NCI-H524 treated with DMSO at 0.1 percent for 48 hours (cell line): ENCODE results near the gene FUT8.

Source experiments
- DNase-seq: peaks from one replicate; lab custom pipeline; 2025; lab: John Stamatoyannopoulos, UW

Gene FUT8

DNA sequence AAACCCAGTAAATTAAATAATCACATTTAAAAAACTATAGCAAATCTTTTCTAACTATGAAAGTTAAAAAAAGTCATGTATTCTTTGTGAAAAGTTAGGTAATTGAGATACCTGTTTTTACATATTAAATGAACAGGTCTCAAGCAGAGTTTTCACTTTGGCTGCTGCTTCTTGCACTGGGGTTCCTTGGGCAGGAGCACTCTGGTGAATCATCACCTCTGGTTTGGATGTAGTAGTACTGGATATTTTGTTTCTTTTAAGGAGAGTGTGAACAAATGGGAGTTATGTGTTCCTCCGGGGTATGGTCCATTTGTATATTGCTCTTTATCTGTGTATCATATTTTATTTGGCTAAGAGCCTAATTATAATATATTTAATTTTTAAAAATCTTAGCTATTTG lies 82.7 kb downstream of the FUT8 start:
- DNase-seq, result no peak

DNA sequence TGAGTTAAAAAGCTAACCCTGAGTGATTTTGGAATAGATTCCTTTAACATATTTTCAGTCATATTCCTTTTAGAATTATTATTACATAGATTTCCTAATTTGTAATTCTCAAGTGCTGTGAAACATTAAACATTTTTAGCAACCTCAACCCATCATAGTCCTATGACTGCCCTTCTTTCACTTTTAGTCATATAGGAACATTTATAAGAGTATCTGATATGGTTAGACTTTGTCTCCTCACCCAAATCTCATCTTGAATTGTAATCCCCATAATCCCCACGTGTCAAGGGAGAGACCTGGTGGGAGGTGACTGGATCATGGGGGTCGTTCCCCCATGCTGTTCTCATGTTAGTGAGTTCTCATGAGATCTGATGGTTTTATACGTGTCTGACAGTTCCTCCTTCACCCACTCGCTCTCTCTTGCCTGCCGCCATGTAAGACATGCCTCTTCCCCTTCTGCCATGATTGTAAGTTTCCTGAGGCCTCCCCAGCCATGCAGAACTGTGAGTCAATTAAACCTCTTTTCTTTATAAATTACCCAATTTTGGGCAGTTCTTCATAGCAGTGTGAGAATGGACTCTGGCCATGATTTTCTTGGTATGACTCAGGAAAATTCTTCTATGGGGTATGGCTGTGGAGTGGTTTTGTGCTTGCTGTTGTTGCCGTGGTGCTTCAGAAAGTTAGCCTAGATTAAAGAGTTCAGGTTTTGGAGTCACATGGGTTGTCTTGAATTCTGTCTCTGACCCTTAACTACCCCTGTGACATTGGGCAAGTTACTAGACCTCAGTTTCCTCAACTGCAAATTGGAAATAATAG lies 83.9 kb downstream of the FUT8 start:
- no peak for DNase-seq

DNA sequence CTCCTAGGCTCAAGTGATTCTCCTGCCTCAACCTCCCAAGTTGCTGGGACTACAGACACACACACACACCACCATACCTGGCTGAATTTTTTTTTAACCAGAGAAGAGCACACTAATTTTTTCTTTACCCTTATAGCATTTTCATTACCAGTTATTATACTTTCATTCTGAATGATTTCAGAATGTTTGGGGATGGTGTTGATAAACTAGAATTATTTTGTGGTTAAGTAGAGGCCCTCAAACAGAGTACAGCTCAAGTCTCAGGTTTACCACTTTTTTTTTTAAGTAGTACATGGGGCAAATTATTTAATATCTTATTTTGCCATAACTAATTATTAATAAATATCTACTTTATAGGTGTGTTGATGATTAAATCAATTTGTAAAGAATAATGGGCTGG lies 86.6 kb downstream of the FUT8 start:
- DNase-seq, result no peak

DNA sequence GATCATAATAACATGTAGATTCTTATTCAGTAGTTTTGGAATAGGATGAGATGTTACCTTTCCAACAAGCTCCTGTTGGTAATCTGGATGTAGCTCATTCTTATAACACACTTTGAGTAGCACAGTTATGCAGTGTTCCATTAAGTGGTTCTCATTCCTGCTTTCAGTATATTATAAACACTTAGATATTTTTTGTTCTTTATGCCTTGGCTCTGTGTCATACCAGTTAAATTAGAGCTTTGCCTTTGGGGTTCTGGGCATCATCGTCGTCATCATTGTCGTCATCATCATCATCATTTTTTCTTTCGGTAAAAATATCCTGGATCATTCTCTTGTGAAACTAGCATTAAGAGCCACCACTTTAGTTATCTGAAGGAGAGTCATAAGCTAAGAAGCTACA lies 87.5 kb downstream of the FUT8 start:
- DNase-seq, result no peak

DNA sequence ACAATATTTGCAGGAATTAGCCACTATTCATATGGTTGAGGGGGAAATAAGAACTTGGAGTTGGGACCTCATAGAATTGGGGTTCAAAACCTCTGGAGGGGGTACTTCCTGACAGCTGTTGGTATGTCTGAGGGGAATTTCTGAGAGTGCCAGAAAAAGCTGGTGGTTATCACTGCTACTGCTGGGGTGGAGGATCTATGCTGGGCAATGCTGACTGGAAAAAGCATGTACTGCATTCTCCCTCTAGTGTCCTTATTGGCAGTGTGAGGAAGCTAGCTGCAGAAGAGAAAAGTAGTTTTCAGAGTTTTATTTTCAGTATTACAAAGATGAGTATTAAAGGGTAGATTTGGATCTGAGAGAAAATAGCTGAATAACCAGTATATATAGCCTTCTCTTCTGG lies 88.8 kb downstream of the FUT8 start:
- DNase-seq, result no peak

DNA sequence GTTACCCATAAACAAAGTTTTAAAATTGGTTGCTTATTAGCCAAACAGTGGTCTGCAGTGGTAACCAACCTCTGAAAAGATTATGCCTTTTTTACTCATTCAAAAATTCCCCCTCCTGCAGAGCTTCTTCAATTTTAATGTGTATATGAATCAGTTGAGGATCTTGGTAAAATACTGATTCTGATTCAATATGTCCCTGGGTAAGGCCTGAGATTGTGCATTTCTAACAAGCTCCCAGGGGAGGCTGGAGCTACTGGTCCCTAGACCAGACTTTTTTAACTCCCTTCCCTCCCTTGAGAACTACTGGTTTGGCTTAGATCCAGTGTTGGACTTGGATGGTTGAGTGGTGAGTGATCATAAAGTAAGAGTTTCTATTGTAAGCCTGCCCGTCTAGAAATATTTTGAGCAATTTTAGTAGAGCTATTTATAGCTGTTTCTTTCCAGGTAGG lies 90.2 kb downstream of the FUT8 start:
- DNase-seq, result no peak

DNA sequence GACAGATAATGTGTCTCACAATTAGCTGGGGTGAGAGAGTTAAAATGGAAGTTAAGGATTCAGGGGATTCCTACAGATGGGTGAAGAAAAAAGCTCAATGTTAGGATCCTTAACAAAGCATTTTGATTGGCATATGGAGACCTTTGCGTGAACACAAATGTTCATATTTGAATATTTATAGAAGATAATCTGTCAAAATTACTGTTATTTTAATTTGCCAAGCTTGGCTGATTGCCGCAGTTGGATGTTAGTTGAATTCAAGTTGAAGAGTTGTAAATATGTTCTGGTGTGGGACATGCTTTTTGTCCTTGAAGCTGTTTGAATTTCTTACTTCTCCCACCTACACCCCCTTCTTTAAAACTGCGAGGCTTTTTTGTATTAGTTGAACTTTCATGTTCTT lies 91.2 kb downstream of the FUT8 start:
- DNase-seq, result no peak

DNA sequence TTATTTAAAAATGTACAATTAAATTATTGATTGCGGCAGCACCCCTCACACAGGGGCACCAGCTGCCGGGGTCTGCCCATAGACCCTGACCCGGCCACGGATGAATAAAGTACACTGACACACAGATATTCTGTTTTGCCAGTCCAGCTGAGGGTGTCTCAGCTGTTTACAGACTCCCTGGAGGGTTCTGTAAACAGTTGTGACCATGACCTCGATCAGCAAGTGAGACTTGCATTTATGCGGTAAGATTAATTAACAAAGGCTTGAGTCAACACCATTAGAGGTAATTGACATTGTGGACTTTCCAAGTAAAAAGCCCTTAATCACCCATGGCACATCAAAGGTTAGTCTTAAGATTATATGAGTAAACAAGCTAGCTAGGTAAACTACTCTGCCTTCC lies 94.3 kb downstream of the FUT8 start:
- no peak for DNase-seq

DNA sequence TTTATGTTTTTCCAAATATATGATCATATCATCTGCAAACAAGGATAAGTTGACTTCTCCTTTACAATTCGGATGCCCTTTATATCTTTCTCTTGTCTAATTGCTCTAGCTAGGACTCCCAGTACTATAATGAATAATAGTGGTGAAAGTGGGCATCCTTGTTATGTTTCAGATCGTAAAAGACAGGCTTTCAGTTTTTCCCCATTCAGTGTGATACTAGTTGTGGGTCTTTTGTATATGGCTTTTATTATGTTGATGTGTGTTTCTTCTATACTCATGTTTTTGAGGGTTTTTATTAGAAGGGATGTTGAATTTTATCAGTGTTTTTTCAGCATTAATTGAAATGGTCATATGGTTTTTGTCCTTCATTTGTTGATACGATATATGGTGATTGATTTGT lies 97.3 kb downstream of the FUT8 start:
- no peak for DNase-seq

GRCh38 chr14:65513671-65514070 lies 101.1 kb downstream of the FUT8 start:
- no peak for DNase-seq

- no peak for DNase-seq
Measured at GRCh38 chr14:65517635-65518542, 105.4 kb downstream of the FUT8 start.

GRCh38 chr14:65528069-65528468 lies 115.5 kb downstream of the FUT8 start:
- no peak for DNase-seq

- no peak for DNase-seq
Measured at GRCh38 chr14:65531148-65531547, 118.6 kb downstream of the FUT8 start.

- DNase-seq, result no peak
Measured at GRCh38 chr14:65533736-65534404, 121.3 kb downstream of the FUT8 start.

GRCh38 chr14:65536781-65537423 lies 124.4 kb downstream of the FUT8 start:
- no peak for DNase-seq

GRCh38 chr14:65548878-65549277 lies 136.3 kb downstream of the FUT8 start:
- DNase-seq, result no peak

- no peak for DNase-seq
Measured at GRCh38 chr14:65549429-65549828, 136.9 kb downstream of the FUT8 start.

DNA sequence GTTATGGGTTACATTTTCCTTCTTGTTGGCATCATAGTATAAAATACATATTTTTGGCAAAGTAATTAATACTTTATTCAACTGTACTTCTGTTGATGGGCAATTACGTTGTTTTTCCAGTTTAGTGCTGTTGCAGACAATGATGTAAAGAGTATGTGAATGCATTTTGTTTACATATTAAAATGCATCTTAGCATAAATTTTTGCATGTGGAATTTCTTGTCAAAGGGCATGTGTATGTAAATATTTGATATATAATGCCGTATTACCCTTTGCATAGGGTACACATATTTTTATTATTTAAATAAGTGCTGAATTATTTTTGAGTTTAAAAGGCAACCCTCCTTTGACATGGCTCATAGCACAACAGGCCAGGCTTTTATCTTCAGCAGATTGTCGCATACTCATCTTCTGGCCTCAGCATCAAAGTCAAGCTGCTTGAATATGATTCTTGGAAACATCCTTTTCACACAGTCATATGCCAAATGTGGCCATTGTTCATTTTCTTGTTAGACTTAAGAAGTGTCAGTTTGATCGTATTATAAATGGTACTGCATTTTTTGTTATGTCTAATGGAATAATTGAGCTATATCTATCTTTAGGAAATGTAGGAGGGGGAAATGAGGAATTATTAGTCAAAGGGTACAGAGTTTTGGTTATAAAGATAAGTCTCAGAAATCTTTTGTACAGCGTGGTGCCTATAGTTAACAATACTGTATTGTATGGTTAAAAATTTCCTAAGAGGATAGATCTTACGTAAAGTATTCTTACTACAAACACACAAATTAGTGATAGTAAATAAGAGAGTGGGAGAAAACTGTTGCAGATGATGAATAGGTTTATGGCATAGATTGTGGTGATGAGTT lies 138.5 kb downstream of the FUT8 start:
- DNase-seq, result no peak

DNA sequence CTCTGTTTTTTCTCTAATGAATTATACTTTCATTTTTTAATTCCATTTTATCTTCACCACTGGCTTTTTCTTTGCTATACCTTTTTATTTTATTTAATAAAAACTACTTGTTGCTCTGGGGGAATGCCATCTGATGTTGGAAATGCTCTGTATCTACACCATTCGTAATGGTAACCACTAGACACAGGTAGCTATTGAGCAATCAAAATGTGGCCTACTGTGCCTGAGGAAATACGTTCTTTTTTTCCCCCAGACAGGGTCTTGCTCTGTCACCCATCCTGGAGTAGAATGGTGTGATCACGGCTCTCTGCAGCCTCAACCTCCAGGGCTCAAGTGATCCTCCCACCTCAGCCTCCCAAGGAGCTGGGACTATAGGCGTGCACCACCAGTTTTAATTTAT lies 140.2 kb downstream of the FUT8 start:
- no peak for DNase-seq

- no peak for DNase-seq
Measured at GRCh38 chr14:65554837-65555236, 142.3 kb downstream of the FUT8 start.

- no peak for DNase-seq
Measured at GRCh38 chr14:65555358-65555757, 142.8 kb downstream of the FUT8 start.
